Endothelial cell of umbilical vein (primary cell): ENCODE data around the gene RASSF6. TPM values are rescaled to one million over a fixed set of nuclear protein-coding genes. Genes with fewer than 3 reads are reported as not detected.
"Not testable (repeated sequence)": the region's sequence is repeated elsewhere in the genome, so short reads cannot be mapped to it uniquely, and the experiment has no call there.

Experiments
- BruUV-seq: library from RNA; stranded (reverse); fragments of 400-500 nt; replicated peaks from 2 replicates; lab custom pipeline; 2021; lab: Mats Ljungman, UMichigan
- CTCF ChIA-PET: fragments of 300-600, 350-600 bp; sonication (Branson Sonifier 250); formaldehyde crosslinking; loops from one replicate; lab custom pipeline; 2021; ENCODE audit warnings: antibody characterized with exemption, inconsistent platforms; lab: Charles Lee
- POLR2A ChIA-PET: fragments of 300-600, 350-600 bp; sonication (Branson Sonifier 250); formaldehyde crosslinking; loops from one replicate; lab custom pipeline; 2021; ENCODE audit warnings: antibody characterized with exemption, inconsistent platforms; lab: Charles Lee
- DNase-seq: peaks from one replicate; pipeline ENCODE4 v3.0.0-alpha.2; 2011; ENCODE audit warnings: low read depth, low spot score
- FAIRE-seq: peaks from 2 replicates; lab custom pipeline; 2011; peaks lifted over from hg19 to GRCh38; lab: Jason Lieb, UNC
- H2AFZ ChIP-seq: 2 replicates; pipeline ENCODE4 v1.6.0; 2012; ENCODE audit warnings: low read depth, low read length, control low read depth, inconsistent platforms
- H3K27ac ChIP-seq: 2 replicates; pipeline ENCODE4 v1.5.1; 2011; ENCODE audit warnings: low read depth, mild to moderate bottlenecking, control low read depth, low read length, moderate library complexity; ENCODE audit not compliant: insufficient read depth
- H3K27me3 ChIP-seq, 2 experiments: 2 replicates each; pipeline versions ENCODE4 v1.6.0 to v1.6.1; 2011; ENCODE audit warnings: low read length in 2 of 2, mixed read lengths in 1 of 2; ENCODE audit not compliant: control insufficient read depth in 2 of 2, insufficient read depth in 2 of 2
- H3K36me3 ChIP-seq, 2 experiments: 2 replicates in 1 of 2; 3 replicates in 1 of 2; pipeline ENCODE4 v1.5.1; 2011; ENCODE audit warnings: low read length in 2 of 2, mild to moderate bottlenecking in 1 of 2, moderate library complexity in 1 of 2; ENCODE audit not compliant: control insufficient read depth in 2 of 2, insufficient read depth in 2 of 2; ENCODE audit errors: extremely low read depth in 1 of 2
- H3K4me1 ChIP-seq: 3 replicates; pipeline ENCODE4 v1.5.1; 2011; ENCODE audit warnings: mild to moderate bottlenecking, low read length; ENCODE audit not compliant: control insufficient read depth, insufficient read depth; ENCODE audit errors: extremely low read depth
- H3K4me2 ChIP-seq: 2 replicates; pipeline ENCODE4 v1.6.1; 2011; ENCODE audit warnings: low read length, control low read depth, mixed read lengths; ENCODE audit not compliant: insufficient read depth
- H3K4me3 ChIP-seq, 3 experiments: fragments of 200-600 bp in 1 of 3; sonication (generic), shearing (Covaris generic) in 1 of 3; replicated peaks in 1 of 3; 2 replicates each; pipeline ENCODE4 v1.5.1; 2011 to 2016; ENCODE audit warnings: control low read depth in 3 of 3, low read length in 3 of 3, mild to moderate bottlenecking in 2 of 3, inconsistent platforms in 1 of 3, low read depth in 1 of 3, moderate library complexity in 1 of 3; ENCODE audit not compliant: insufficient read depth in 1 of 3
- H3K79me2 ChIP-seq: 2 replicates; pipeline ENCODE4 v1.6.0; 2012; ENCODE audit warnings: low read length, inconsistent platforms; ENCODE audit not compliant: control insufficient read depth, insufficient read depth
- H3K9ac ChIP-seq: replicated peaks from 2 replicates; pipeline ENCODE3; 2011; ENCODE audit warnings: low read length, control low read depth; ENCODE audit not compliant: insufficient read depth; ENCODE audit errors: extremely low read depth
- H3K9me1 ChIP-seq: replicated peaks from 3 replicates; pipeline ENCODE4 v1.6.0; 2011; ENCODE audit warnings: mild to moderate bottlenecking, low read length; ENCODE audit not compliant: control insufficient read depth, insufficient read depth; ENCODE audit errors: extremely low read depth
- H3K9me3 ChIP-seq: replicated peaks from 2 replicates; pipeline ENCODE4 v1.5.1; 2012; ENCODE audit warnings: low read length, inconsistent platforms; ENCODE audit not compliant: control insufficient read depth, insufficient read depth
- H4K20me1 ChIP-seq: replicated peaks from 2 replicates; pipeline ENCODE3; 2011; ENCODE audit warnings: mild to moderate bottlenecking, low read length; ENCODE audit not compliant: control insufficient read depth, insufficient read depth; ENCODE audit errors: extremely low read depth
- CTCF ChIP-seq, 2 donors: IDR thresholded peaks; 1 replicate in 1 of 2; 2 replicates in 1 of 2; pipeline ENCODE4 v1.5.1; 2011; ENCODE audit warnings: low read length in 2 of 2, mild to moderate bottlenecking in 2 of 2, moderate library complexity in 2 of 2, control low read depth in 1 of 2, inconsistent platforms in 1 of 2, low read depth in 1 of 2; ENCODE audit not compliant: insufficient read depth in 1 of 2; ENCODE audit errors: extremely low read depth in 1 of 2
- EZH2 ChIP-seq: IDR thresholded peaks from 2 replicates; pipeline ENCODE4 v1.6.1; 2012; ENCODE audit warnings: borderline replicate concordance, low read depth, mild to moderate bottlenecking, moderate library complexity, low read length, inconsistent platforms; ENCODE audit not compliant: severe bottlenecking
- FOS ChIP-seq: IDR thresholded peaks from 2 replicates; pipeline ENCODE4 v1.6.1; 2011; ENCODE audit warnings: mild to moderate bottlenecking, low read length, moderate library complexity, borderline replicate concordance; ENCODE audit not compliant: insufficient read depth
- GATA2 ChIP-seq: IDR thresholded peaks from 2 replicates; pipeline ENCODE4 v1.7.0; 2011; ENCODE audit warnings: low read depth, mild to moderate bottlenecking, moderate library complexity, mixed read lengths, low read length; ENCODE audit not compliant: insufficient read length, insufficient read depth
- JUN ChIP-seq: IDR thresholded peaks from 2 replicates; pipeline ENCODE4 v1.6.1; 2011; ENCODE audit warnings: borderline replicate concordance, low read depth; ENCODE audit not compliant: insufficient read length, insufficient read depth
- MAX ChIP-seq: IDR thresholded peaks from 2 replicates; pipeline ENCODE4 v1.6.1; 2011; ENCODE audit not compliant: insufficient read depth, insufficient read length
- MYC ChIP-seq: IDR thresholded peaks from one replicate; pipeline ENCODE4 v1.6.1; 2011; ENCODE audit warnings: mild to moderate bottlenecking, low read depth, low read length
- POLR2AphosphoS5 ChIP-seq: IDR thresholded peaks from 2 replicates; pipeline ENCODE4 v1.6.1; 2012; ENCODE audit warnings: low read depth, mild to moderate bottlenecking, control low read depth, low read length, moderate library complexity; ENCODE audit not compliant: insufficient read depth
- dilution Hi-C: fragments of 300-500 bp; cut with MboI; formaldehyde crosslinking; loops from one replicate; pipeline ENCODE4 v1.15.0; 2019; ENCODE audit warnings: low sequenced_read_pairs; ENCODE audit not compliant: extremely low pct_ligation_motif_present
- intact Hi-C: fragments of 100-400 bp; cut with micrococcal nuclease; formaldehyde crosslinking; loops from one replicate; pipeline ENCODE4 v1.10.0; 2022
- polyA plus RNA-seq, 4 experiments: library from polyadenylated mRNA; depleted of rRNA in 3 of 4; stranded (reverse) in 3 of 4; unstranded in 1 of 4; fragments of >200 nt; gene quantifications; 2 replicates each; pipeline versions ENCODE4 v1.2.1 to v1.2.3, GENCODE V29; 2011 to 2012; ENCODE audit warnings: missing spikeins in 1 of 4
- total RNA-seq: library from RNA; stranded (reverse); gene quantifications from 2 replicates; pipeline ENCODE4 v1.2.3, GENCODE V29; 2021

Gene RASSF6
- total and polyA plus RNA-seq, 2 donors (not counting 3 experiments of a cell fraction or from before 2014, with no cell fraction given): not detected

- dilution Hi-C loops: no loop called here
- H3K9me3 ChIP-seq: no peaks in the 10 kb centered on the region
- H4K20me1 ChIP-seq: no peaks in the 10 kb centered on the region
- FAIRE-seq (no peak), DNase-seq (no peak)
- no peaks in the 10 kb centered on the region for H3K27me3 ChIP-seq
- CTCF ChIA-PET: interaction anchor here (7.2 kb wide), 1 partner anchor 55 kb away, joined by 122 read pairs; no protein-coding TSS in a partner anchor
- no peaks in the 10 kb centered on the region for H3K36me3 ChIP-seq
- H2AFZ ChIP-seq: no peak overlapping the region
- H3K9me1 ChIP-seq: no peaks in the 10 kb centered on the region
- H3K27ac ChIP-seq: no peak overlapping the region
- no peaks in the 10 kb centered on the region for H3K79me2 ChIP-seq
- intact Hi-C loops: no loop called here
- H3K4me1 ChIP-seq: no peaks in the 10 kb centered on the region
- H3K4me2 ChIP-seq: no peak overlapping the region
- POLR2A ChIA-PET: no interaction called here
- no peak for TF ChIP-seq POLR2AphosphoS5
- no peak for TF ChIP-seq MAX
- TF ChIP-seq CTCF (IDR thresholded peaks at IDR 0.05; ENCODE audit: extremely low read depth in 1 of 2, insufficient read depth in 1 of 2, low read depth in 1 of 2, low read length in 2 of 2): no peak
- no peak for TF ChIP-seq JUN
- no peak for TF ChIP-seq EZH2
- no peak for TF ChIP-seq MYC
- no peak for TF ChIP-seq GATA2
- no peak for TF ChIP-seq FOS
- BruUV-seq: no TSS peak
- H3K4me3 ChIP-seq: no peak overlapping the region
- H3K9ac ChIP-seq: no peak overlapping the region
Observed at GRCh38 chr4:73597594-73597993, 22.6 kb downstream of the RASSF6 start.

- H3K4me3 ChIP-seq, H4K20me1 ChIP-seq, H3K4me1 ChIP-seq, H3K36me3 ChIP-seq, DNase-seq, H3K79me2 ChIP-seq, H3K9ac ChIP-seq, intact Hi-C loops, H3K27me3 ChIP-seq, dilution Hi-C loops, BruUV-seq, POLR2A ChIA-PET, FAIRE-seq, H3K4me2 ChIP-seq, H3K9me1 ChIP-seq, H3K27ac ChIP-seq, H3K9me3 ChIP-seq, H2AFZ ChIP-seq: not testable (repeated sequence)
- CTCF ChIA-PET: interaction anchor here (1.5 to 7.2 kb wide), 2 partner anchors 12 to 56 kb away, joined by 3 to 122 read pairs; no protein-coding TSS in a partner anchor
Observed at GRCh38 chr4:73597183-73597582, 23.1 kb downstream of the RASSF6 start.
